ENCODE data around the gene FUCA1. TPM values are rescaled to one million over a fixed set of nuclear protein-coding genes. Genes with fewer than 3 reads are reported as not detected.
"Not testable (repeated sequence)": the region's sequence is repeated elsewhere in the genome, so short reads cannot be mapped to it uniquely, and the experiment has no call there.

Gene FUCA1
- total RNA-seq, 1 experiment from 2014 or later: 14.3 TPM

- CTCF ChIA-PET: no interaction called here
- TF ChIP-seq SIN3A (IDR thresholded peaks at IDR 0.05; ENCODE audit: borderline replicate concordance, insufficient read depth, low read depth, low read length) (no peak), POLR2AphosphoS5 (IDR thresholded peaks at IDR 0.05; ENCODE audit: low read depth, low read length) (no peak), TCF7L2 (IDR thresholded peaks at IDR 0.05; ENCODE audit: low read depth, low read length) (no peak), CTCF (IDR thresholded peaks at IDR 0.05) (no peak)
- TF ChIP-seq, protein P1, sequence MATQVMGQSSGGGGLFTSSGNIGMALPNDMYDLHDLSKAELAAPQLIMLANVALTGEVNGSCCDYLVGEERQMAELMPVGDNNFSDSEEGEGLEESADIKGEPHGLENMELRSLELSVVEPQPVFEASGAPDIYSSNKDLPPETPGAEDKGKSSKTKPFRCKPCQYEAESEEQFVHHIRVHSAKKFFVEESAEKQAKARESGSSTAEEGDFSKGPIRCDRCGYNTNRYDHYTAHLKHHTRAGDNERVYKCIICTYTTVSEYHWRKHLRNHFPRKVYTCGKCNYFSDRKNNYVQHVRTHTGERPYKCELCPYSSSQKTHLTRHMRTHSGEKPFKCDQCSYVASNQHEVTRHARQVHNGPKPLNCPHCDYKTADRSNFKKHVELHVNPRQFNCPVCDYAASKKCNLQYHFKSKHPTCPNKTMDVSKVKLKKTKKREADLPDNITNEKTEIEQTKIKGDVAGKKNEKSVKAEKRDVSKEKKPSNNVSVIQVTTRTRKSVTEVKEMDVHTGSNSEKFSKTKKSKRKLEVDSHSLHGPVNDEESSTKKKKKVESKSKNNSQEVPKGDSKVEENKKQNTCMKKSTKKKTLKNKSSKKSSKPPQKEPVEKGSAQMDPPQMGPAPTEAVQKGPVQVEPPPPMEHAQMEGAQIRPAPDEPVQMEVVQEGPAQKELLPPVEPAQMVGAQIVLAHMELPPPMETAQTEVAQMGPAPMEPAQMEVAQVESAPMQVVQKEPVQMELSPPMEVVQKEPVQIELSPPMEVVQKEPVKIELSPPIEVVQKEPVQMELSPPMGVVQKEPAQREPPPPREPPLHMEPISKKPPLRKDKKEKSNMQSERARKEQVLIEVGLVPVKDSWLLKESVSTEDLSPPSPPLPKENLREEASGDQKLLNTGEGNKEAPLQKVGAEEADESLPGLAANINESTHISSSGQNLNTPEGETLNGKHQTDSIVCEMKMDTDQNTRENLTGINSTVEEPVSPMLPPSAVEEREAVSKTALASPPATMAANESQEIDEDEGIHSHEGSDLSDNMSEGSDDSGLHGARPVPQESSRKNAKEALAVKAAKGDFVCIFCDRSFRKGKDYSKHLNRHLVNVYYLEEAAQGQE (IDR thresholded peaks at IDR 0.05; ENCODE audit: insufficient read depth in 1 of 2, low read depth in 2 of 2, low read length in 1 of 2): no peak
- Histone ChIP-seq H3K4me1 (ENCODE audit: control insufficient read depth, insufficient read depth, low read length) (0 out of 2 replicates have a peak, but pooled peaks cover 3% of the 10 kb centered on the region), H3K27ac (ENCODE audit: low read length) (no peak overlapping the region), H3K4me3 (ENCODE audit: low read depth in 2 of 2, low read length in 2 of 2) (no peak overlapping the region), H3K27me3 (ENCODE audit: control insufficient read depth, insufficient read depth, low read length) (no peaks in the 10 kb centered on the region), H3K36me3 (ENCODE audit: control insufficient read depth, insufficient read depth, low read length) (no peaks in the 10 kb centered on the region), H3K9me3 (ENCODE audit: control insufficient read depth, insufficient read depth, low read depth, low read length) (no peaks in the 10 kb centered on the region)
- in situ Hi-C loops (cut with HindIII; ENCODE audit: low pct_unique_long_range_greater_than_20kb, low sequenced_read_pairs) (no loop called here), intact Hi-C loops (cut with micrococcal nuclease; ENCODE audit: unreplicated experiment) (no loop called here)
- ATAC-seq (no peak), DNase-seq (ENCODE audit: low read depth, low spot score) (no peak)
- POLR2A ChIA-PET: no interaction called here
- no TSS peak for BruUV-seq (replicated peaks)
These were observed 32.1 kb downstream of the FUCA1 start for GRCh38 chr1:23836037-23836436.

- DNase-seq (ENCODE audit: low read depth, low spot score); ATAC-seq; H3K9me3 ChIP-seq (ENCODE audit: control insufficient read depth, insufficient read depth, low read depth, low read length); H3K27me3 ChIP-seq (ENCODE audit: control insufficient read depth, insufficient read depth, low read length); H3K4me3 ChIP-seq (ENCODE audit: low read depth in 2 of 2, low read length in 2 of 2); H3K4me1 ChIP-seq (ENCODE audit: control insufficient read depth, insufficient read depth, low read length); H3K36me3 ChIP-seq (ENCODE audit: control insufficient read depth, insufficient read depth, low read length); BruUV-seq (replicated peaks); in situ Hi-C loops (cut with HindIII; ENCODE audit: low pct_unique_long_range_greater_than_20kb, low sequenced_read_pairs); intact Hi-C loops (cut with micrococcal nuclease; ENCODE audit: unreplicated experiment); H3K27ac ChIP-seq (ENCODE audit: low read length): not testable (repeated sequence)
- POLR2A ChIA-PET: interaction anchor here (0.6 kb wide), 1 partner anchor 218 kb away, joined by 3 read pairs; no protein-coding TSS in a partner anchor
- CTCF ChIA-PET: interaction anchor here (0.6 kb wide), 1 partner anchor 277 kb away, joined by 3 read pairs; no protein-coding TSS in a partner anchor
These were observed 33.9 kb downstream of the FUCA1 start for GRCh38 chr1:23834156-23834555.

DNA sequence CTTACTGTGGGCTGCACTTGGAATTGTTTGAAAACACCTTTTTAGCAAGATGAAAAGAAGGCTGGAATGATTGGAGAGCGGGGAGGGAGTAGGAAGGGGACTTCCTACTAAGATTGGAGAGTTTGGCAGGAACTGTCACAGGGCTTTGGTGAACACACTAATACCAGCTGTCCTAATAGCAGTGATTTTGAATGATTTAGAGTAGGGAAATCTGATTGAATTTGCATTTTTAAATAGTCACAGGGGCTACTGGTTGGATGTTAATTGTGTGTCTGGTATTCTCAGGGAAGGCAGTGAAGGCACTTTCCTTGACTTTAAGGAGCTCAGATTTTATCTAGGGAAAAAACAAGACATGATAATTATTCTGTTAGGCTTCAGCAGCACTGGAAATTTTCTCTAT, 40.4 kb downstream of the FUCA1 start:
- DNase-seq (ENCODE audit: low read depth, low spot score): no peak
- in situ Hi-C loops (cut with HindIII; ENCODE audit: low pct_unique_long_range_greater_than_20kb, low sequenced_read_pairs) (no loop called here), intact Hi-C loops (cut with micrococcal nuclease; ENCODE audit: unreplicated experiment) (no loop called here)
- no TSS peak for BruUV-seq (replicated peaks)
- ATAC-seq: no peak
- no peak overlapping the region for H3K4me3 ChIP-seq (ENCODE audit: low read depth in 2 of 2, low read length in 2 of 2)
- TF ChIP-seq CTCF (IDR thresholded peaks at IDR 0.05): no peak
- no peak for TF ChIP-seq TCF7L2 (IDR thresholded peaks at IDR 0.05; ENCODE audit: low read depth, low read length)
- TF ChIP-seq POLR2AphosphoS5 (IDR thresholded peaks at IDR 0.05; ENCODE audit: low read depth, low read length): no peak
- TF ChIP-seq SIN3A (IDR thresholded peaks at IDR 0.05; ENCODE audit: borderline replicate concordance, insufficient read depth, low read depth, low read length): no peak
- TF ChIP-seq, protein P1 (IDR thresholded peaks at IDR 0.05; ENCODE audit: insufficient read depth in 1 of 2, low read depth in 2 of 2, low read length in 1 of 2): no peak
- 0 out of 2 replicates have a peak, but pooled peaks cover 5% of the 10 kb centered on the region for H3K4me1 ChIP-seq (ENCODE audit: control insufficient read depth, insufficient read depth, low read length)
- H3K9me3 ChIP-seq (ENCODE audit: control insufficient read depth, insufficient read depth, low read depth, low read length): no peaks in the 10 kb centered on the region
- ChIA-PET POLR2A (no interaction called here), CTCF (no interaction called here)
- H3K27ac ChIP-seq (ENCODE audit: low read length): no peak overlapping the region
- H3K36me3 ChIP-seq (ENCODE audit: control insufficient read depth, insufficient read depth, low read length): no peaks in the 10 kb centered on the region; the same call in 1 of the 2 replicates
- H3K27me3 ChIP-seq (ENCODE audit: control insufficient read depth, insufficient read depth, low read length): no peaks in the 10 kb centered on the region

GRCh38 chr1:23826590-23826989, 41.5 kb downstream of the FUCA1 start:
- H3K36me3 ChIP-seq (ENCODE audit: control insufficient read depth, insufficient read depth, low read length); ATAC-seq; H3K27me3 ChIP-seq (ENCODE audit: control insufficient read depth, insufficient read depth, low read length); in situ Hi-C loops (cut with HindIII; ENCODE audit: low pct_unique_long_range_greater_than_20kb, low sequenced_read_pairs); H3K4me1 ChIP-seq (ENCODE audit: control insufficient read depth, insufficient read depth, low read length); H3K4me3 ChIP-seq (ENCODE audit: low read depth in 2 of 2, low read length in 2 of 2); H3K27ac ChIP-seq (ENCODE audit: low read length); CTCF ChIA-PET; H3K9me3 ChIP-seq (ENCODE audit: control insufficient read depth, insufficient read depth, low read depth, low read length); DNase-seq (ENCODE audit: low read depth, low spot score); POLR2A ChIA-PET; intact Hi-C loops (cut with micrococcal nuclease; ENCODE audit: unreplicated experiment); BruUV-seq (replicated peaks): not testable (repeated sequence)
